ENCODE results near the gene STYX.

GRCh38 chr14:52738409-52738808 is 8.4 kb downstream of the STYX start:
- TF ChIP-seq, protein P1, sequence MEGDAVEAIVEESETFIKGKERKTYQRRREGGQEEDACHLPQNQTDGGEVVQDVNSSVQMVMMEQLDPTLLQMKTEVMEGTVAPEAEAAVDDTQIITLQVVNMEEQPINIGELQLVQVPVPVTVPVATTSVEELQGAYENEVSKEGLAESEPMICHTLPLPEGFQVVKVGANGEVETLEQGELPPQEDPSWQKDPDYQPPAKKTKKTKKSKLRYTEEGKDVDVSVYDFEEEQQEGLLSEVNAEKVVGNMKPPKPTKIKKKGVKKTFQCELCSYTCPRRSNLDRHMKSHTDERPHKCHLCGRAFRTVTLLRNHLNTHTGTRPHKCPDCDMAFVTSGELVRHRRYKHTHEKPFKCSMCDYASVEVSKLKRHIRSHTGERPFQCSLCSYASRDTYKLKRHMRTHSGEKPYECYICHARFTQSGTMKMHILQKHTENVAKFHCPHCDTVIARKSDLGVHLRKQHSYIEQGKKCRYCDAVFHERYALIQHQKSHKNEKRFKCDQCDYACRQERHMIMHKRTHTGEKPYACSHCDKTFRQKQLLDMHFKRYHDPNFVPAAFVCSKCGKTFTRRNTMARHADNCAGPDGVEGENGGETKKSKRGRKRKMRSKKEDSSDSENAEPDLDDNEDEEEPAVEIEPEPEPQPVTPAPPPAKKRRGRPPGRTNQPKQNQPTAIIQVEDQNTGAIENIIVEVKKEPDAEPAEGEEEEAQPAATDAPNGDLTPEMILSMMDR (IDR thresholded peaks at IDR 0.05) = no peak
- no peak for TF ChIP-seq POLR2A (IDR thresholded peaks at IDR 0.05)
- no peak for TF ChIP-seq POLR2AphosphoS5 (IDR thresholded peaks at IDR 0.05)
- TF ChIP-seq EP300 (IDR thresholded peaks at IDR 0.05) = no peak
